ENCODE data around the gene RLN2. TPM values are rescaled to one million over a fixed set of nuclear protein-coding genes. Genes with fewer than 3 reads are reported as not detected.

Gene RLN2
- not detected in 2 replicates for total RNA-seq

GRCh38 chr9:5303840-5304795 is at the start of gene RLN2:
Gene RLN2, minus strand, starts transcription at chr9:5304716. Its CDS starts 136 bp downstream, at chr9:5304580.

GRCh38 chr9:5338992-5339981 is 34.8 kb upstream of the RLN2 start, which contains the start of gene RLN1:
Gene RLN1, minus strand, starts transcription at chr9:5339876. Its CDS starts 130 bp downstream, at chr9:5339746.

Other genes starting within 250 kb of the RLN2 start
- not detected in 2 replicates for gene INSL6, start 119.1 kb downstream of the RLN2 start, total RNA-seq
- not detected in 2 replicates for gene INSL4, start 73.3 kb downstream of the RLN2 start, total RNA-seq
- not detected in 2 replicates for gene RLN1, start 35.2 kb upstream of the RLN2 start, total RNA-seq
- 13.9 and 19.8 TPM in 2 replicates for gene PLGRKT, start 133.2 kb upstream of the RLN2 start, total RNA-seq
- 2.9 and 5.1 TPM in 2 replicates for gene CD274, start 145.8 kb upstream of the RLN2 start, total RNA-seq
- gene PDCD1LG2, start 205.8 kb upstream of the RLN2 start, total RNA-seq = 11.6 and 14.3 TPM in 2 replicates